GM21576 (cell line): ENCODE results near the gene UNC13A.

ENCODE experiments used
- ATAC-seq: cut with Tn5 transposase; IDR thresholded peaks from one replicate; pipeline ENCODE4 v1.9.1; 2021; ENCODE audit warnings: mild to moderate bottlenecking, moderate library complexity; ENCODE audit not compliant: unreplicated experiment

The UNC13A gene

GRCh38 chr19:17673937-17674799 lies 14.0 kb downstream of the UNC13A start:
- no peak for ATAC-seq

GRCh38 chr19:17671906-17672305 lies 16.2 kb downstream of the UNC13A start:
- ATAC-seq: no peak

- no peak for ATAC-seq
These were observed 18.7 kb downstream of the UNC13A start for GRCh38 chr19:17669419-17669818.

- ATAC-seq: no peak
These were observed 23.1 kb downstream of the UNC13A start for GRCh38 chr19:17665058-17665457.

GRCh38 chr19:17659996-17660395 lies 28.2 kb downstream of the UNC13A start:
- no peak for ATAC-seq

GRCh38 chr19:17658666-17659065 lies 29.5 kb downstream of the UNC13A start:
- no peak for ATAC-seq

- ATAC-seq: no peak
These were observed 29.9 kb downstream of the UNC13A start for GRCh38 chr19:17658240-17658639.

- ATAC-seq: no peak
These were observed 31.2 kb downstream of the UNC13A start for GRCh38 chr19:17656970-17657369.

GRCh38 chr19:17655751-17656472 lies 32.2 kb downstream of the UNC13A start:
- no peak for ATAC-seq

GRCh38 chr19:17654993-17655392 lies 33.2 kb downstream of the UNC13A start:
- no peak for ATAC-seq

GRCh38 chr19:17652627-17653026 lies 35.5 kb downstream of the UNC13A start:
- no peak for ATAC-seq

- no peak for ATAC-seq
These were observed 39.4 kb downstream of the UNC13A start for GRCh38 chr19:17648786-17649185.

GRCh38 chr19:17648097-17648660 lies 40.0 kb downstream of the UNC13A start:
- no peak for ATAC-seq

- no peak for ATAC-seq
These were observed 40.8 kb downstream of the UNC13A start for GRCh38 chr19:17647071-17648020.

GRCh38 chr19:17646441-17646840 lies 41.7 kb downstream of the UNC13A start:
- no peak for ATAC-seq

GRCh38 chr19:17645339-17645963 lies 42.7 kb downstream of the UNC13A start:
- ATAC-seq: no peak

- ATAC-seq: no peak
These were observed 45.5 kb downstream of the UNC13A start for GRCh38 chr19:17642656-17643055.

GRCh38 chr19:17641846-17642245 lies 46.3 kb downstream of the UNC13A start:
- ATAC-seq: no peak

GRCh38 chr19:17641181-17641580 lies 47.0 kb downstream of the UNC13A start:
- ATAC-seq: no peak

- ATAC-seq: no peak
These were observed 54.5 kb downstream of the UNC13A start for GRCh38 chr19:17633700-17634099.
